Measurements from ENCODE around the gene SPOCK2. TPM values are rescaled to one million over a fixed set of nuclear protein-coding genes. Genes with fewer than 3 reads are reported as not detected.
A peak's percentile ranks its signal among the peaks of the same experiment; 100 is the strongest.

Gene SPOCK2
- total RNA-seq, 1 donor from 2014 or later, result 3.4 TPM

DNA sequence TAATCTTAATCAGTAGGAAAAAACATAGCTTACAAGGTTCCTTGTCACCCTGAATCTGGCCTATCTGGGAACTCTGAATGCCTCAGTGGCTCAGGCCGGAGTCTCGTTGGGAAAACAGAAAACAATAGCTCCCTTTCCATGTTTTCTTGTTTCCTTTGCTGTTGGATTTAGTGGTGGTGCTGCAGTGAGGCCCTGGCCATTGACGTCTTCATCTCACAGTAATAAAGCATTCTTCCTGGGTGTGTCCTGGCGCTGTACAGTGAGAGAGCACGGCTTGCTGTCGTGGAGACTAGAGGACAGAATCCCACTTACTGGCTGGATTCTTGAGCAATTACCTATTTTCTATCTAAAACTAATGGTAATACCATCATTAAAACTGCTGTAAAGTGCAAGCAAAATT is 1.3 kb upstream of the SPOCK2 start:
- peaks cover 7% of the 10 kb centered on the region for H3K36me3 Mint-ChIP-seq (ENCODE audit: low read depth, unreplicated experiment)
- H3K27me3 Mint-ChIP-seq (ENCODE audit: unreplicated experiment), result peaks cover 16% of the 10 kb centered on the region
- no peak overlapping the region for H3K27ac Mint-ChIP-seq (ENCODE audit: unreplicated experiment)
- no peak for DNase-seq (ENCODE audit: low spot score)
- H3K9me3 Mint-ChIP-seq (ENCODE audit: unreplicated experiment), result no peaks in the 10 kb centered on the region
- H3K4me1 Mint-ChIP-seq (ENCODE audit: unreplicated experiment), result peaks cover 19% of the 10 kb centered on the region
- no peak overlapping the region for H3K4me3 Mint-ChIP-seq (ENCODE audit: unreplicated experiment)
- TF ChIP-seq CTCF (IDR thresholded peaks at IDR 0.05; ENCODE audit: unreplicated experiment), result no peak

DNA sequence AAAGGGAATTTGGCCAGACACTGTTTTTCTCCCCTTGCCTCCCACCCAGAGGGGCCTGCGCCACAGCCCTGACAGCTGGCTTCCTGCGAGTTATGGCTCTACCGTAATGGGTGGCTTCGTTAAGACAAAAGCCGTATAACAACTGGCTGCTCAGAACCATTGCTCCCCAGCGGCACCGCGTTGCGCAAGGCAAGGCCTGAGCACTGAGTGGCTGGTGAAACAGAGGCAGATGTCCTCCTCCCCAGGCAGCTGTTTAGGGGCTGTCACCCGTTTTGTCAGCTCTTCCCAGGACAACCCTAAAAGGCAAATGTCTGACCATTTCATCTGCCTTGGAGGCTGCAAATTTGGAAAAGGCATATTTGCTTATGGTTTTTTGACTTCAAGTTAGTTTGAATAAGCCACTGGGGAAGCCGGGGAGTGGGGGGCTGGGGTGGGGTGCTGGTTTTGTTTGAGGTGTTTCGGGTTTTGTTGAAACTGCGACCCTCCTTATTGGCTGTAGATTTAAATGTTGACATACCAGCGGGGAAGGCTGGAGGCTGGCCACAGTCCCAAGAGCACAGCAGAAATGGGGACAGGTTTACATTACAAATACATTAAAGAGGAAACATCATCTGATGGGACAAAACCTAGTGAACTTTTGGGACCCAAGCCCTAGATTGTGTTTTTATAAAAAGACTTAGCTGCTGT is 681 bp upstream of the SPOCK2 start:
- Mint-ChIP-seq H3K9me3 (ENCODE audit: unreplicated experiment) (no peaks in the 10 kb centered on the region), H3K4me3 (ENCODE audit: unreplicated experiment) (peak overlapping the region; percentile 62), H3K27ac (ENCODE audit: unreplicated experiment) (no peak overlapping the region), H3K4me1 (ENCODE audit: unreplicated experiment) (peaks cover 19% of the 10 kb centered on the region), H3K27me3 (ENCODE audit: unreplicated experiment) (peaks cover 16% of the 10 kb centered on the region), H3K36me3 (ENCODE audit: low read depth, unreplicated experiment) (peaks cover 7% of the 10 kb centered on the region)
- no peak for TF ChIP-seq CTCF (IDR thresholded peaks at IDR 0.05; ENCODE audit: unreplicated experiment)
- DNase-seq (ENCODE audit: low spot score), result no peak

DNA sequence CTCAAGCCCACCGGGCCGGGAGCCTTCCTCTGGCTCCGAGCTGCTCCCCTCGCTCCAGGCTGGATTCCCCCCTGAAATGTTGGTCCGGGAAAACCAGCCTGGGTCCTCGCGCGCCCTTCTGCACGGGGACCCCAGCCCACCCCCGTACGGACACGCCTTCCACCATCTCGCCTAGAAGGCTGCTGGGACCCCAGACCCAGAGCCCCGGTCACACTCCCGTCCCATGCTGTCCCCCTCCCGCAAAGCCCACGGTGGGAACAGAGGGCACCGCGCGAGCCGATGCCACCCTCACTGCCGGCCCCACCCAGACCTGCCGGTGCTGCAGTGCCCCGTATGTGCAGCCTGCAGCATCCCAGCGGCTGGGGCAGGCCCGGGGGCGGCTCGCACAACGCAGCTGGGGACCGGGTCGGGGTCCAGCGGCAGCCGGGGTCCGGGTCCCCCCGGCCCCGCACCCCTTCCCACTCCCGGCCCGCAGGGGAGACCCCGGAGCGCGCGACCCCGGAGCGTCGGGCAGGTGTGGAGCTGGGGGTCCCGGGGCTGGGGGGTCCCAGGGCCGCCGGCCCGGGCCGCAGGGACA is 871 bp downstream of the SPOCK2 start:
- DNase-seq (ENCODE audit: low spot score), result no peak
- peaks cover 19% of the 10 kb centered on the region for H3K4me1 Mint-ChIP-seq (ENCODE audit: unreplicated experiment)
- peaks cover 7% of the 10 kb centered on the region for H3K36me3 Mint-ChIP-seq (ENCODE audit: low read depth, unreplicated experiment)
- H3K27me3 Mint-ChIP-seq (ENCODE audit: unreplicated experiment), result peaks cover 19% of the 10 kb centered on the region
- H3K27ac Mint-ChIP-seq (ENCODE audit: unreplicated experiment), result no peak overlapping the region
- H3K4me3 Mint-ChIP-seq (ENCODE audit: unreplicated experiment), result no peak overlapping the region
- no peaks in the 10 kb centered on the region for H3K9me3 Mint-ChIP-seq (ENCODE audit: unreplicated experiment)
- TF ChIP-seq CTCF (IDR thresholded peaks at IDR 0.05; ENCODE audit: unreplicated experiment), result no peak

DNA sequence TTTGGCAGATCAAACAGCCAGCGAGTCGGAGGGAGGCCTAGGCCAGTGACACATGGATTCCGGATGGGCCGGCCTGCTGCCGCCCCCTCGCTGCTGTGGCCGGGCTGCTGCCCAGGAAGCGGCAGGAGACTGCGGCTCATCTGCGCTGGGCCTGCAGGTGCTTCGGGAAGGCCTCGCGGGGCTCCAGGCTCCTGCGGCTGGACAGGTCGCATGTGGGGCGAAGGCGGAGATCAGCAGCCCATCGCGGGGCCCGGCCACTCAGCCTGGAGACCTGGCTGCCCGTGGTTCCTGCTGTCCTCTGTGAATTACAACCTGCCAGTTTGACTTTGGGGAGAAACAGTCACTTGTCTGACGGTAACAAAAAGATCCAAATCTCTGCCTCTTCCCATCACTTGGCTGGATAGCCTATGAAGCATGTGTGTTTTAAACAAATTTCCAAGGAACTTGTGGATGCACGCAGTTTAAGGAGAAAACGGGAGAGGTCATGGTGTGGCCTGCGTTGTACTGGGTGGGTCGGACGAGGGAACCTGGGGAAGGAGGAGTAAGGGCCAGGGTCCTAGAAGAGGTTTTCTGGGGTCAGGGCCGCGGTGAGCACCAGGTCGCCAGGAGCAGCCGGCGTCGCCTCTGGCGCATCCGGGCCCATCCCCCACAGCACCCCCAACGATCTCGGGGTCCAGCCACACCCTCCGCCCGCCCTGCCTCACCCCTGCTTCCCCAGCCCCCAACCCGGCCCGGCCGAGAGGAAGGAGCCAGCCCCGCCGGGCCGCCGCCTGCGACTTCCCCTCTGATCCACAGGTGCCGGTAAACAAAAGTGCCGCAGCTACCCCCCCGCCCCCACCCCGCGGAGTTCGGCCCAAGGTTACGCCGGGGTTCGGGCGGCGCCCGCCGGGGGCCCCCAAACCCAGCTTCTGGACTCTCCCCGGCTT is 1.6 kb downstream of the SPOCK2 start:
- TF ChIP-seq CTCF (IDR thresholded peaks at IDR 0.05; ENCODE audit: unreplicated experiment), result no peak
- H3K4me1 Mint-ChIP-seq (ENCODE audit: unreplicated experiment), result peaks cover 19% of the 10 kb centered on the region
- peaks cover 19% of the 10 kb centered on the region for H3K27me3 Mint-ChIP-seq (ENCODE audit: unreplicated experiment)
- no peak overlapping the region for H3K27ac Mint-ChIP-seq (ENCODE audit: unreplicated experiment)
- peak overlapping the region; percentile 87 for H3K4me3 Mint-ChIP-seq (ENCODE audit: unreplicated experiment)
- no peak for DNase-seq (ENCODE audit: low spot score)
- no peaks in the 10 kb centered on the region for H3K9me3 Mint-ChIP-seq (ENCODE audit: unreplicated experiment)
- H3K36me3 Mint-ChIP-seq (ENCODE audit: low read depth, unreplicated experiment), result peaks cover 7% of the 10 kb centered on the region

Data from endothelial cell (in vitro differentiated cells).